GM12878 (cell line): Measurements from ENCODE around the gene CELSR2. TPM values are rescaled to one million over a fixed set of nuclear protein-coding genes. Genes with fewer than 3 reads are reported as not detected.

Source experiments
- ATAC-seq: fragments of 200-7000 bp; cut with Tn5 transposase; 3 replicates; pipeline ENCODE4 v1.9.1; 2020; ENCODE audit warnings: mild to moderate bottlenecking, moderate library complexity
- BruUV-seq: library from RNA; stranded (reverse); fragments of 400-500 nt; replicated peaks from 2 replicates; lab custom pipeline; 2021; lab: Mats Ljungman, UMichigan
- CTCF ChIA-PET: fragments of 300-600 bp; sonication (Branson Sonifier 250); formaldehyde crosslinking; extraction: SDS; loops from one replicate; lab custom pipeline; 2021; ENCODE audit warnings: inconsistent platforms; lab: Yijun Ruan, JAX
- POLR2A ChIA-PET: fragments of 350-600 bp; formaldehyde crosslinking; extraction: SDS; loops from one replicate; lab custom pipeline; 2021; ENCODE audit warnings: inconsistent platforms; lab: Charles Lee
- RAD21 ChIA-PET: fragments of 300-600 bp; sonication (Branson Sonifier 250); formaldehyde crosslinking; loops from one replicate; lab custom pipeline; 2023; ENCODE audit warnings: antibody characterized with exemption; ENCODE audit not compliant: unreplicated experiment; lab: Charles Lee
- SMC1A ChIA-PET: fragments of 300-600 bp; sonication (Branson Sonifier 250); formaldehyde crosslinking; loops from one replicate; lab custom pipeline; 2023; ENCODE audit not compliant: unreplicated experiment, uncharacterized antibody; lab: Charles Lee
- DNase-seq: peaks from one replicate; pipeline ENCODE4 v3.0.0-alpha.2; 2011; ENCODE audit warnings: low read depth, low spot score
- FAIRE-seq: peaks from 3 replicates; lab custom pipeline; 2011; peaks lifted over from hg19 to GRCh38; lab: Jason Lieb, UNC
- H2AFZ ChIP-seq: 2 replicates; pipeline ENCODE4 v1.6.0; 2011; ENCODE audit warnings: low read depth, low read length, control low read depth; ENCODE audit not compliant: control insufficient read depth
- H3K27ac ChIP-seq: 2 replicates; pipeline ENCODE4 v1.5.1; 2011; ENCODE audit warnings: control low read depth; ENCODE audit not compliant: control insufficient read depth, insufficient read depth
- H3K27me3 ChIP-seq, 2 experiments: replicated peaks in 1 of 2; 2 replicates each; pipeline versions ENCODE4 v1.6.0 to v1.6.1; 2011; ENCODE audit warnings: low read length in 1 of 2; ENCODE audit not compliant: control insufficient read depth in 2 of 2, insufficient read depth in 2 of 2
- H3K36me3 ChIP-seq, 2 experiments: 2 replicates each; pipeline ENCODE4 v1.5.1; 2011; ENCODE audit warnings: low read length in 1 of 2; ENCODE audit not compliant: control insufficient read depth in 2 of 2, insufficient read depth in 2 of 2
- H3K4me1 ChIP-seq: 2 replicates; pipeline ENCODE4 v1.6.1; 2011; ENCODE audit warnings: mild to moderate bottlenecking, low read length, moderate library complexity, mixed read lengths; ENCODE audit not compliant: control insufficient read depth, insufficient read depth
- H3K4me2 ChIP-seq: 2 replicates; pipeline ENCODE4 v1.6.0; 2011; ENCODE audit warnings: control low read depth; ENCODE audit not compliant: control insufficient read depth, insufficient read depth
- H3K4me3 ChIP-seq: fragments of 200-600 bp; sonication (generic); 2 replicates; pipeline ENCODE4 v1.5.1; 2016
- H3K79me2 ChIP-seq: 2 replicates; pipeline ENCODE4 v1.6.0; 2011; ENCODE audit warnings: low read length; ENCODE audit not compliant: control insufficient read depth, insufficient read depth
- H3K9ac ChIP-seq: 2 replicates; pipeline ENCODE4 v1.8.0; 2011; ENCODE audit warnings: low read length, control low read depth, mixed read lengths; ENCODE audit not compliant: control insufficient read depth, insufficient read depth
- H3K9me3 ChIP-seq: replicated peaks from 3 replicates; pipeline ENCODE4 v1.5.1; 2011; ENCODE audit warnings: mild to moderate bottlenecking, low read length; ENCODE audit not compliant: control insufficient read depth, insufficient read depth
- H4K20me1 ChIP-seq: 2 replicates; pipeline ENCODE4 v1.6.0; 2011; ENCODE audit not compliant: control insufficient read depth, insufficient read depth
- CHD1 ChIP-seq: IDR thresholded peaks from 2 replicates; pipeline ENCODE4 v1.6.1; 2012; ENCODE audit warnings: low read depth, low read length, improper control_type of control experiment
- EGR1 ChIP-seq, 2 experiments: IDR thresholded peaks; 1 replicate in 1 of 2; 2 replicates in 1 of 2; pipeline ENCODE4 v1.6.1; 2011 to 2012; ENCODE audit warnings: low read depth in 2 of 2, low read length in 2 of 2, borderline replicate concordance in 1 of 2, mild to moderate bottlenecking in 1 of 2, moderate library complexity in 1 of 2
- FOXM1 ChIP-seq: IDR thresholded peaks from 2 replicates; pipeline ENCODE4 v1.6.1; 2012; ENCODE audit warnings: low read depth, mild to moderate bottlenecking, inconsistent platforms, low read length, moderate library complexity
- HDGF ChIP-seq: fragments of 450-650 bp; IDR thresholded peaks from 2 replicates; pipeline ENCODE4 v1.6.1; 2016; ENCODE audit warnings: antibody characterized with exemption
- NFYB ChIP-seq: IDR thresholded peaks from 2 replicates; pipeline ENCODE4 v1.6.1; 2011; ENCODE audit warnings: low read depth, mild to moderate bottlenecking, low read length, improper control_type of control experiment, moderate library complexity; ENCODE audit not compliant: insufficient read depth
- SIN3A ChIP-seq: IDR thresholded peaks from 2 replicates; pipeline ENCODE4 v1.6.1; 2012; ENCODE audit warnings: low read depth, low read length, improper control_type of control experiment
- SREBF1 ChIP-seq: IDR thresholded peaks from 2 replicates; pipeline ENCODE4 v1.6.1; 2012; ENCODE audit warnings: mild to moderate bottlenecking, low read length
- SRF ChIP-seq, 2 experiments: IDR thresholded peaks; 2 replicates each; pipeline ENCODE4 v1.6.1; 2011; ENCODE audit warnings: low read depth in 2 of 2, low read length in 2 of 2, mild to moderate bottlenecking in 1 of 2, moderate library complexity in 1 of 2
- ZZZ3 ChIP-seq: IDR thresholded peaks from 2 replicates; pipeline ENCODE4 v1.6.1; 2011; ENCODE audit warnings: low read depth; ENCODE audit not compliant: control insufficient read depth, insufficient read length
- WGBS: methylation state at CpG from one replicate; pipeline ENCODE4 v1.1.6; 2016; ENCODE audit warnings: low lambda C conversion rate; ENCODE audit not compliant: insufficient replicate concordance, insufficient coverage; ENCODE audit errors: missing lambda C conversion rate; 5-methylcytosine and 5-hydroxymethylcytosine counted together
- in situ Hi-C: fragments of 300-500 bp; cut with MboI; formaldehyde crosslinking; loops from 9 replicates; pipeline ENCODE4 v1.14.3; 2018; ENCODE audit warnings: mixed read lengths
- intact Hi-C: fragments of 100-400 bp; cut with micrococcal nuclease; formaldehyde crosslinking; loops from one replicate; pipeline ENCODE4 v1.14.2; 2022; ENCODE audit not compliant: unreplicated experiment
- polyA plus RNA-seq, 11 experiments: library from polyadenylated mRNA; depleted of rRNA in 4 of 11; unstranded in 6 of 11; stranded (reverse) in 5 of 11; fragments of >200 nt; fragmentation: Nextera tagmentation in 4 of 11; fragmentation: Illumina TruSeq in 1 of 11; extraction: Ambion mirVana in 4 of 11; extraction: Trizol in 1 of 11; gene quantifications; 1 replicate in 1 of 11; 2 replicates in 10 of 11; pipeline versions ENCODE4 v1.2.1 to v1.2.3, GENCODE V29; 2011 to 2016; ENCODE audit warnings: inconsistent platforms in 2 of 11, missing spikeins in 2 of 11, low read depth in 1 of 11
- total RNA-seq, 4 experiments: library from RNA; depleted of rRNA in 3 of 4; stranded (reverse); fragments of >200 nt in 3 of 4; fragmentation: Illumina TruSeq in 1 of 4; extraction: Trizol in 1 of 4; gene quantifications; 2 replicates each; pipeline versions ENCODE4 v1.2.1 to v1.2.3, GENCODE V29; 2013 to 2021
- TF ChIP-seq, protein P1 (sequence below): fragments of 450-650 bp; formaldehyde crosslinking; IDR thresholded peaks from 2 replicates; pipeline ENCODE4 v1.4.0; 2022; ENCODE audit warnings: mild to moderate bottlenecking, moderate library complexity
- TF ChIP-seq, protein P2 (sequence below): IDR thresholded peaks from 2 replicates; pipeline ENCODE4 v1.6.1; 2011; ENCODE audit warnings: low read depth, mild to moderate bottlenecking, low read length, moderate library complexity, borderline replicate concordance; ENCODE audit errors: extremely low read depth
- TF ChIP-seq, protein P3 (sequence below): fragments of 450-650 bp; IDR thresholded peaks from 2 replicates; pipeline ENCODE4 v1.6.1; 2017; ENCODE audit warnings: borderline replicate concordance

CELSR2 gene
- total and polyA plus RNA-seq, 10 of the 15 experiments (the other 5 are each of a cell fraction or from before 2014, with no cell fraction given) = under 0.01 to 0.15 (median 0.04) TPM; not detected in 2

DNA sequence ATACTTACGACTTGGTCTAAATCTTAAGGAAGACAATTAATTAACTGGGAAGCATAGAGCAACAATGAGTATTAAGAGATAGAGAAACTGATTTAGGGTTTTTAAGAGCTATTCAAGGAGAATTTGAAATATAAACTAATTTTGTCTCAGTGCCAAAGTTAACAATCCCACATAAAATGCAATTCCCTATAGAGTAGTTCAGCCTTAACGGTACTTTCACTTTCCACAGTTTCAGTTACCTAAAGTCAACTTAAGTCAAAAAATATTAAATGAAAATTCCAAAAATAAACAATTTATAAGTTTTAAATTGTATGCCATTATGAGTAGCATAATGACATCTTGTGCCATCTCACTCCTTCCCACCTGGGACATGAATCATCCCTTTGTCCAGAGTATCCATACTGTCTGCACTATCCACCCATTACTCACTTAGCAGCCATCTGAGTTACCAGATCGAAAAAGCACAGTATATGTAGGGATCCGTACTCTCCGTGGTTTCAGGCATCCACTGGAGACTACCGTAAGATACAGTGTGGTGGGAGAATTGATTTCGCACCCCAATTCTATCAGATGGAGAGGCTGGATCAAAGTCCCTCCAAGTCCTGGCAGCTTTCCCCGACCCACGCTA lies 40.4 kb upstream of the CELSR2 start (continued):
- TF ChIP-seq, protein P1, sequence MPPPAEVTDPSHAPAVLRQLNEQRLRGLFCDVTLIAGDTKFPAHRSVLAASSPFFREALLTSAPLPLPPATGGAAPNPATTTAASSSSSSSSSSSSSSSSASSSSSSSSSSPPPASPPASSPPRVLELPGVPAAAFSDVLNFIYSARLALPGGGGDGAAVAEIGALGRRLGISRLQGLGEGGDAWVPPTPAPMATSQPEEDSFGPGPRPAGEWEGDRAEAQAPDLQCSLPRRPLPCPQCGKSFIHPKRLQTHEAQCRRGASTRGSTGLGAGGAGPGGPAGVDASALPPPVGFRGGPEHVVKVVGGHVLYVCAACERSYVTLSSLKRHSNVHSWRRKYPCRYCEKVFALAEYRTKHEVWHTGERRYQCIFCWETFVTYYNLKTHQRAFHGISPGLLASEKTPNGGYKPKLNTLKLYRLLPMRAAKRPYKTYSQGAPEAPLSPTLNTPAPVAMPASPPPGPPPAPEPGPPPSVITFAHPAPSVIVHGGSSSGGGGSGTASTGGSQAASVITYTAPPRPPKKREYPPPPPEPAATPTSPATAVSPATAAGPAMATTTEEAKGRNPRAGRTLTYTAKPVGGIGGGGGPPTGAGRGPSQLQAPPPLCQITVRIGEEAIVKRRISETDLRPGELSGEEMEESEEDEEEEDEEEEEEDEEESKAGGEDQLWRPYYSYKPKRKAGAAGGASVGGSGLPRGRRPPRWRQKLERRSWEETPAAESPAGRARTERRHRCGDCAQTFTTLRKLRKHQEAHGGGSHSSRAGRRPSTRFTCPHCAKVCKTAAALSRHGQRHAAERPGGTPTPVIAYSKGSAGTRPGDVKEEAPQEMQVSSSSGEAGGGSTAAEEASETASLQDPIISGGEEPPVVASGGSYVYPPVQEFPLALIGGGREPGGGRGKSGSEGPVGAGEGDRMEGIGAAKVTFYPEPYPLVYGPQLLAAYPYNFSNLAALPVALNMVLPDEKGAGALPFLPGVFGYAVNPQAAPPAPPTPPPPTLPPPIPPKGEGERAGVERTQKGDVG (CRISPR knock-in tag) = no peak

GRCh38 chr1:109210058-109210457 lies 39.3 kb upstream of the CELSR2 start:
- WGBS = 45% methylated on average over 8 of the region's 8 CpGs
- Histone ChIP-seq H2AFZ (no peak overlapping the region), H3K27ac (no peak overlapping the region), H3K79me2 (peaks cover 13% of the 10 kb centered on the region), H3K4me2 (no peak overlapping the region), H3K27me3 (no peaks in the 10 kb centered on the region), H3K9me3 (no peaks in the 10 kb centered on the region), H3K36me3 (no peaks in the 10 kb centered on the region), H3K4me3 (no peak overlapping the region)
- SMC1A ChIA-PET = no interaction called here
- DNase-seq (no peak), ATAC-seq (no peak), FAIRE-seq (no peak)
- no TSS peak for BruUV-seq
- POLR2A ChIA-PET = interaction anchor here (1.2 kb wide), 1 partner anchor 9 kb away, joined by 3 read pairs; no protein-coding TSS in a partner anchor
- intact Hi-C loops = no loop called here
- TF ChIP-seq SRF (IDR thresholded peaks at IDR 0.05; ENCODE audit: low read depth in 2 of 2, low read length in 2 of 2) = no peak
- no peak for TF ChIP-seq HDGF
- TF ChIP-seq SIN3A = no peak
- no peak for TF ChIP-seq NFYB
- TF ChIP-seq, protein P2, sequence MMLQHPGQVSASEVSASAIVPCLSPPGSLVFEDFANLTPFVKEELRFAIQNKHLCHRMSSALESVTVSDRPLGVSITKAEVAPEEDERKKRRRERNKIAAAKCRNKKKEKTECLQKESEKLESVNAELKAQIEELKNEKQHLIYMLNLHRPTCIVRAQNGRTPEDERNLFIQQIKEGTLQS = no peak
- no peak for TF ChIP-seq EGR1 (IDR thresholded peaks at IDR 0.05; ENCODE audit: borderline replicate concordance in 1 of 2, low read depth in 2 of 2, low read length in 2 of 2)
- no peak for TF ChIP-seq CHD1
- TF ChIP-seq, protein P3, sequence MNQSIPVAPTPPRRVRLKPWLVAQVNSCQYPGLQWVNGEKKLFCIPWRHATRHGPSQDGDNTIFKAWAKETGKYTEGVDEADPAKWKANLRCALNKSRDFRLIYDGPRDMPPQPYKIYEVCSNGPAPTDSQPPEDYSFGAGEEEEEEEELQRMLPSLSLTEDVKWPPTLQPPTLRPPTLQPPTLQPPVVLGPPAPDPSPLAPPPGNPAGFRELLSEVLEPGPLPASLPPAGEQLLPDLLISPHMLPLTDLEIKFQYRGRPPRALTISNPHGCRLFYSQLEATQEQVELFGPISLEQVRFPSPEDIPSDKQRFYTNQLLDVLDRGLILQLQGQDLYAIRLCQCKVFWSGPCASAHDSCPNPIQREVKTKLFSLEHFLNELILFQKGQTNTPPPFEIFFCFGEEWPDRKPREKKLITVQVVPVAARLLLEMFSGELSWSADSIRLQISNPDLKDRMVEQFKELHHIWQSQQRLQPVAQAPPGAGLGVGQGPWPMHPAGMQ = no peak
- TF ChIP-seq FOXM1 = no peak
- no peak for TF ChIP-seq ZZZ3
- no peak for TF ChIP-seq SREBF1
- TF ChIP-seq, all 136 proteins: peak for 0
- no peak overlapping the region for H3K9ac ChIP-seq
- no peaks in the 10 kb centered on the region for H3K4me1 ChIP-seq
- ChIA-PET RAD21 (no interaction called here), CTCF (interaction anchor here (0.7 to 2.3 kb wide), 4 partner anchors 9 to 322 kb away, joined by 3 to 12 read pairs (median 4); a partner anchor contains a TSS)
- no peaks in the 10 kb centered on the region for H4K20me1 ChIP-seq
- in situ Hi-C loops = no loop called here
